Caco-2 (cell line): ENCODE results near the gene PHF12. TPM values are rescaled to one million over a fixed set of nuclear protein-coding genes. Genes with fewer than 3 reads are reported as not detected.
A peak's percentile ranks its signal among the peaks of the same experiment; 100 is the strongest.

Experiments used
- BruUV-seq: library from RNA; stranded (reverse); fragments of 400-500 nt; replicated peaks from 2 replicates; lab custom pipeline; 2021; lab: Mats Ljungman, UMichigan
- CTCF ChIA-PET: fragments of 300-600 bp; sonication (Branson Sonifier 250); formaldehyde crosslinking; loops from one replicate; lab custom pipeline; 2022; ENCODE audit warnings: antibody characterized with exemption; lab: Charles Lee
- POLR2A ChIA-PET: fragments of 300-600 bp; sonication (Branson Sonifier 250); formaldehyde crosslinking; loops from one replicate; lab custom pipeline; 2022; ENCODE audit warnings: antibody characterized with exemption; lab: Charles Lee
- DNase-seq, 2 experiments: peaks; one replicate each; pipeline versions ENCODE4 v3.0.0 to v3.0.0-alpha.2; 2020 to 2022
- H3K27me3 ChIP-seq: replicated peaks from 2 replicates; pipeline ENCODE4 v1.6.0; 2011; ENCODE audit warnings: low read length; ENCODE audit not compliant: control insufficient read depth, insufficient read depth
- H3K36me3 ChIP-seq: 2 replicates; pipeline ENCODE4 v1.5.1; 2011; ENCODE audit warnings: low read length; ENCODE audit not compliant: control insufficient read depth, insufficient read depth
- H3K4me1 ChIP-seq: fragments of 250-450 bp; sonication (Bioruptor Pico); 2 replicates; pipeline ENCODE4 v1.5.1; 2020; ENCODE audit warnings: mild to moderate bottlenecking
- H3K4me3 ChIP-seq: 2 replicates; pipeline ENCODE4 v1.5.1; 2011; ENCODE audit warnings: low read depth, mild to moderate bottlenecking, control low read depth, low read length
- H3K9me3 ChIP-seq: fragments of 250-450 bp; sonication (Bioruptor Pico); 2 replicates; pipeline ENCODE4 v1.5.1; 2020; ENCODE audit warnings: mild to moderate bottlenecking, moderate library complexity
- H3K27ac Mint-ChIP-seq: one replicate; pipeline ENCODE4 v1.8.0; 2022; ENCODE audit warnings: mixed read lengths; ENCODE audit not compliant: unreplicated experiment
- H3K27me3 Mint-ChIP-seq: one replicate; pipeline ENCODE4 v1.8.0; 2022; ENCODE audit warnings: mixed read lengths; ENCODE audit not compliant: insufficient read depth, unreplicated experiment
- H3K36me3 Mint-ChIP-seq: one replicate; pipeline ENCODE4 v1.8.0; 2022; ENCODE audit warnings: mild to moderate bottlenecking, mixed read lengths; ENCODE audit not compliant: insufficient read depth, unreplicated experiment
- H3K4me1 Mint-ChIP-seq: one replicate; pipeline ENCODE4 v1.8.0; 2022; ENCODE audit warnings: low read depth, mixed read lengths; ENCODE audit not compliant: unreplicated experiment
- H3K4me3 Mint-ChIP-seq: one replicate; pipeline ENCODE4 v1.8.0; 2022; ENCODE audit warnings: mild to moderate bottlenecking, moderate library complexity, mixed read lengths; ENCODE audit not compliant: unreplicated experiment
- H3K9me3 Mint-ChIP-seq: one replicate; pipeline ENCODE4 v1.8.0; 2022; ENCODE audit warnings: mixed read lengths; ENCODE audit not compliant: unreplicated experiment
- intact Hi-C: fragments of 100-400 bp; cut with micrococcal nuclease; formaldehyde crosslinking; loops from one replicate; pipeline ENCODE4 v1.10.0; 2022; ENCODE audit not compliant: unreplicated experiment
- total RNA-seq: library from RNA; stranded (reverse); gene quantifications from 2 replicates; pipeline ENCODE4 v1.2.3, GENCODE V29; 2022
- TF ChIP-seq, protein P1 (sequence below), 2 experiments: fragments of 200-600 bp in 1 of 2; IDR thresholded peaks; 1 replicate in 1 of 2; 2 replicates in 1 of 2; pipeline versions ENCODE4 v1.5.1 to v1.8.0; 2011 to 2022; ENCODE audit warnings: antibody characterized with exemption in 1 of 2, control low read depth in 1 of 2, inconsistent platforms in 1 of 2, low read depth in 1 of 2, low read length in 1 of 2, mild to moderate bottlenecking in 1 of 2, moderate library complexity in 1 of 2; ENCODE audit not compliant: insufficient read depth in 1 of 2, severe bottlenecking in 1 of 2, unreplicated experiment in 1 of 2

The PHF12 gene
- total RNA-seq, 1 experiment from 2014 or later, result 49.9 TPM

DNA sequence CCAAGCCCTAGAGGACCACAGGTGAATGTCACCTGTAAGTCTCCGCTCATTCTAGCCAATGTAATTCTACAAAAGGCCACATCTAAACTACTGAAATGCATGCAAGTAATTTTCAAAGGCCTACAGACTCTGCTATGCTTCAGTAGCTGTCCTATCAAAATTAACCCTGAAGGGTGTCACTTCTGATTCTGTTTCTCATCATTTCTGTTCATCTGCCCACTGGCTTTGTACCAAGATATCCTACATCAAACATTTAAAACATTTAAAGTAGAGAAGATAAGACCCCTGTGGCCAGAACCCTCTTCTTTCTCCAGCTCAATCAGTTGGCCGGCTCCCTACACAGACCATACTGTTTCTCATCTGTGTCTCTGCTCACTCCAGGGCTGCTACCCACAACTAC, 21.5 kb downstream of the PHF12 start:
- TF ChIP-seq, protein P1, sequence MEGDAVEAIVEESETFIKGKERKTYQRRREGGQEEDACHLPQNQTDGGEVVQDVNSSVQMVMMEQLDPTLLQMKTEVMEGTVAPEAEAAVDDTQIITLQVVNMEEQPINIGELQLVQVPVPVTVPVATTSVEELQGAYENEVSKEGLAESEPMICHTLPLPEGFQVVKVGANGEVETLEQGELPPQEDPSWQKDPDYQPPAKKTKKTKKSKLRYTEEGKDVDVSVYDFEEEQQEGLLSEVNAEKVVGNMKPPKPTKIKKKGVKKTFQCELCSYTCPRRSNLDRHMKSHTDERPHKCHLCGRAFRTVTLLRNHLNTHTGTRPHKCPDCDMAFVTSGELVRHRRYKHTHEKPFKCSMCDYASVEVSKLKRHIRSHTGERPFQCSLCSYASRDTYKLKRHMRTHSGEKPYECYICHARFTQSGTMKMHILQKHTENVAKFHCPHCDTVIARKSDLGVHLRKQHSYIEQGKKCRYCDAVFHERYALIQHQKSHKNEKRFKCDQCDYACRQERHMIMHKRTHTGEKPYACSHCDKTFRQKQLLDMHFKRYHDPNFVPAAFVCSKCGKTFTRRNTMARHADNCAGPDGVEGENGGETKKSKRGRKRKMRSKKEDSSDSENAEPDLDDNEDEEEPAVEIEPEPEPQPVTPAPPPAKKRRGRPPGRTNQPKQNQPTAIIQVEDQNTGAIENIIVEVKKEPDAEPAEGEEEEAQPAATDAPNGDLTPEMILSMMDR (IDR thresholded peaks at IDR 0.05; ENCODE audit: insufficient read depth in 1 of 2, low read depth in 1 of 2, low read length in 1 of 2, severe bottlenecking in 1 of 2, unreplicated experiment in 1 of 2), result no peak
- H3K4me1 ChIP-seq, result no peaks in the 10 kb centered on the region
- no peak overlapping the region for H3K4me3 Mint-ChIP-seq
- H3K9me3 Mint-ChIP-seq, result no peaks in the 10 kb centered on the region
- ChIA-PET POLR2A (interaction anchor here (0.5 kb wide), 1 partner anchor 36 kb away, joined by 4 read pairs; no protein-coding TSS in a partner anchor), CTCF (interaction anchor here (0.6 kb wide), 1 partner anchor 189 kb away, joined by 4 read pairs; no protein-coding TSS in a partner anchor)
- no peaks in the 10 kb centered on the region for H3K9me3 ChIP-seq
- H3K27me3 ChIP-seq, result no peaks in the 10 kb centered on the region
- DNase-seq, result no peak
- H3K36me3 Mint-ChIP-seq, result peaks cover 5% of the 10 kb centered on the region
- H3K27ac Mint-ChIP-seq, result peak overlapping the region; percentile 2
- H3K4me3 ChIP-seq, result no peak overlapping the region
- no peaks in the 10 kb centered on the region; the same call in none of the 2 replicates for H3K36me3 ChIP-seq
- H3K4me1 Mint-ChIP-seq, result no peaks in the 10 kb centered on the region
- intact Hi-C loops, result no loop called here
- no peaks in the 10 kb centered on the region for H3K27me3 Mint-ChIP-seq
- BruUV-seq, result no TSS peak

DNA sequence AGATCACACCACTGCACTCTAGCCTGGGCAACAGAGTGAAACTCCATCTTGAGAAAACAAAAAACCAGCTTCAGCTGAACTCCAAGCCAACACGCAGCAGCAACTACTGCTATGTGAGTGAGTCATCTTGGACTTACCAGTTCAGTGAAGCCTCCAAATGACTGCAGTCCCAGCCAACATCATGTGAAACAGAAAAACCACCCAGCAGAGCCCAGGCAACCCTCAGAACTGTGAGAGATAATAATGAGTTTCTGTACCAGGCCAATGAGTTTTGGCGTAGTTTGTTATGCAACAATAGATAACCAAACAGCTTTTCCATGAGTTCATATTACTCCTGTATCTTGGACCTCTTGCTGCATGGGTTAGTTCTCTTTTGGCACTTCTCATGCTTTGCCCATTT, 23.3 kb downstream of the PHF12 start:
- Histone ChIP-seq H3K4me3 (no peak overlapping the region), H3K27me3 (no peaks in the 10 kb centered on the region), H3K4me1 (no peaks in the 10 kb centered on the region), H3K9me3 (no peaks in the 10 kb centered on the region), H3K36me3 (peaks cover 2% of the 10 kb centered on the region)
- Mint-ChIP-seq H3K4me3 (no peak overlapping the region), H3K9me3 (no peaks in the 10 kb centered on the region), H3K36me3 (peaks cover 22% of the 10 kb centered on the region), H3K4me1 (no peaks in the 10 kb centered on the region), H3K27ac (no peak overlapping the region), H3K27me3 (no peaks in the 10 kb centered on the region)
- ChIA-PET POLR2A (no interaction called here), CTCF (interaction anchor here (0.6 kb wide), 1 partner anchor 217 kb away, joined by 3 read pairs; the partner anchor contains the start of gene PROCA1)
- BruUV-seq, result no TSS peak
- DNase-seq, result no peak
- intact Hi-C loops, result no loop called here
- TF ChIP-seq, protein P1 (IDR thresholded peaks at IDR 0.05; ENCODE audit: insufficient read depth in 1 of 2, low read depth in 1 of 2, low read length in 1 of 2, severe bottlenecking in 1 of 2, unreplicated experiment in 1 of 2), result no peak

DNA sequence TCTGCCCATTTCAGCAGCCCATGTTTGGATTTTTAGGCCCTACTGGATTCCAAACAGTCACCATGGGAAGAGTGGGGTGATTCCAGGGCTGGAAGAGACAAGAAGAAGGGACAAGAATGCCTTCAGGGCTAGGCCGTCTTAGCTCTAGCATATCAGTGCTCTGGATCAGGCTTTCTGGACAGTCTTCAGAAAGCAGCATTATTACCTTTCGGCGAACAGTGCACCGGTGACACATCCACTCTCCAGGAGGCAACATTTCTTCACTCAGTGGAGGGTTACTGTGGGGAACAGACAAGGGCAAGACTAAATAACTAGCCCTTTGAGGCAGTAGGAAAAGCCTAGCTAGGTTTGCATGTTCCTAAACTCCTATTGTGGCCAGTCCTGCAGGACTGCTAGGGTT, 24.5 kb downstream of the PHF12 start:
- Mint-ChIP-seq H3K9me3 (no peaks in the 10 kb centered on the region), H3K4me1 (no peaks in the 10 kb centered on the region), H3K27me3 (no peaks in the 10 kb centered on the region), H3K27ac (no peak overlapping the region), H3K4me3 (no peak overlapping the region), H3K36me3 (peaks cover 32% of the 10 kb centered on the region)
- H3K36me3 ChIP-seq, result peaks cover 3% of the 10 kb centered on the region
- H3K27me3 ChIP-seq, result no peaks in the 10 kb centered on the region
- intact Hi-C loops, result no loop called here
- TF ChIP-seq, protein P1 (IDR thresholded peaks at IDR 0.05; ENCODE audit: insufficient read depth in 1 of 2, low read depth in 1 of 2, low read length in 1 of 2, severe bottlenecking in 1 of 2, unreplicated experiment in 1 of 2), result no peak
- H3K4me3 ChIP-seq, result no peak overlapping the region
- no TSS peak for BruUV-seq
- no peaks in the 10 kb centered on the region for H3K9me3 ChIP-seq
- ChIA-PET CTCF (no interaction called here), POLR2A (no interaction called here)
- H3K4me1 ChIP-seq, result no peaks in the 10 kb centered on the region
- DNase-seq, result no peak
